ENCODE measurements around the gene IGF2BP1. TPM values are rescaled to one million over a fixed set of nuclear protein-coding genes. Genes with fewer than 3 reads are reported as not detected.
A peak's percentile ranks its signal among the peaks of the same experiment; 100 is the strongest.

IGF2BP1 gene
- total RNA-seq, 1 experiment from 2014 or later, result 434 TPM

DNA sequence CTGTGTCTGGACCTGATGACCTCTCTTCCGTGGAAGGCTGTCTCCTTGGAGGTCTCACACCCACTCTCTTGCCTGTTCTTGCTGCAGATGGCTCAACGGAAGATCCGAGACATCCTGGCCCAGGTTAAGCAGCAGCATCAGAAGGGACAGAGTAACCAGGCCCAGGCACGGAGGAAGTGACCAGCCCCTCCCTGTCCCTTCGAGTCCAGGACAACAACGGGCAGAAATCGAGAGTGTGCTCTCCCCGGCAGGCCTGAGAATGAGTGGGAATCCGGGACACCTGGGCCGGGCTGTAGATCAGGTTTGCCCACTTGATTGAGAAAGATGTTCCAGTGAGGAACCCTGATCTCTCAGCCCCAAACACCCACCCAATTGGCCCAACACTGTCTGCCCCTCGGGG is 52.1 kb downstream of the IGF2BP1 start:
- Histone ChIP-seq H3K9me3 (ENCODE audit: control insufficient read depth, low read depth, low read length) (no peaks in the 10 kb centered on the region), H3K27ac (ENCODE audit: insufficient read length, low read depth, low read length) (no peak overlapping the region), H3K9ac (ENCODE audit: extremely low read depth, insufficient read length, low read length) (no peak overlapping the region), H4K20me1 (ENCODE audit: control insufficient read depth, insufficient read depth, insufficient read length) (no peaks in the 10 kb centered on the region), H3K4me2 (ENCODE audit: insufficient read depth, insufficient read length, low read length) (no peak overlapping the region), H2AFZ (ENCODE audit: low read length) (no peak overlapping the region), H4K5ac (ENCODE audit: insufficient read length, low read depth, low read length) (no peak overlapping the region), H4K8ac (replicated peaks; ENCODE audit: insufficient read length, low read depth, low read length) (no peak overlapping the region), H2AK5ac (ENCODE audit: insufficient read length, low read length) (no peak overlapping the region), H2BK120ac (ENCODE audit: low read depth, low read length, poor library complexity, severe bottlenecking) (no peak overlapping the region), H3K23me2 (ENCODE audit: insufficient read length, low read depth, low read length, poor library complexity, severe bottlenecking) (no peaks in the 10 kb centered on the region), H4K91ac (ENCODE audit: insufficient read length, low read depth, low read length) (no peak overlapping the region), H3K4ac (ENCODE audit: low read depth, low read length) (no peak overlapping the region), H3K18ac (ENCODE audit: insufficient read length, low read depth, low read length) (no peak overlapping the region), H3K79me1 (ENCODE audit: insufficient read depth, low read depth, low read length, poor library complexity, severe bottlenecking) (no peaks in the 10 kb centered on the region), H2BK12ac (ENCODE audit: insufficient read length, low read depth, low read length) (no peak overlapping the region), H2BK20ac (ENCODE audit: low read depth, low read length, poor library complexity, severe bottlenecking) (no peak overlapping the region), H3K23ac (ENCODE audit: insufficient read length, low read depth, low read length) (no peak overlapping the region), H3K56ac (ENCODE audit: insufficient read length, low read depth, low read length) (no peak overlapping the region), H3K4me1 (ENCODE audit: insufficient read depth, low read length) (peaks cover 6% of the 10 kb centered on the region; the same call in 1 of the 2 replicates), H3K79me2 (ENCODE audit: insufficient read depth, low read length) (no peaks in the 10 kb centered on the region), H3K14ac (ENCODE audit: insufficient read depth, low read length) (no peak overlapping the region), H2BK15ac (ENCODE audit: low read depth, low read length) (no peak overlapping the region), H3K27me3 (ENCODE audit: insufficient read depth, low read length) (no peaks in the 10 kb centered on the region), H3T11ph (ENCODE audit: low read length) (no peak overlapping the region), H2BK5ac (ENCODE audit: insufficient read length, low read length) (no peak overlapping the region)
- peaks cover 62 to 96% (median 89%) of the 10 kb centered on the region in 3 experiments for H3K36me3 Mint-ChIP-seq (ENCODE audit: insufficient read depth in 1 of 3, low read depth in 3 of 3)
- TF ChIP-seq, protein P1, sequence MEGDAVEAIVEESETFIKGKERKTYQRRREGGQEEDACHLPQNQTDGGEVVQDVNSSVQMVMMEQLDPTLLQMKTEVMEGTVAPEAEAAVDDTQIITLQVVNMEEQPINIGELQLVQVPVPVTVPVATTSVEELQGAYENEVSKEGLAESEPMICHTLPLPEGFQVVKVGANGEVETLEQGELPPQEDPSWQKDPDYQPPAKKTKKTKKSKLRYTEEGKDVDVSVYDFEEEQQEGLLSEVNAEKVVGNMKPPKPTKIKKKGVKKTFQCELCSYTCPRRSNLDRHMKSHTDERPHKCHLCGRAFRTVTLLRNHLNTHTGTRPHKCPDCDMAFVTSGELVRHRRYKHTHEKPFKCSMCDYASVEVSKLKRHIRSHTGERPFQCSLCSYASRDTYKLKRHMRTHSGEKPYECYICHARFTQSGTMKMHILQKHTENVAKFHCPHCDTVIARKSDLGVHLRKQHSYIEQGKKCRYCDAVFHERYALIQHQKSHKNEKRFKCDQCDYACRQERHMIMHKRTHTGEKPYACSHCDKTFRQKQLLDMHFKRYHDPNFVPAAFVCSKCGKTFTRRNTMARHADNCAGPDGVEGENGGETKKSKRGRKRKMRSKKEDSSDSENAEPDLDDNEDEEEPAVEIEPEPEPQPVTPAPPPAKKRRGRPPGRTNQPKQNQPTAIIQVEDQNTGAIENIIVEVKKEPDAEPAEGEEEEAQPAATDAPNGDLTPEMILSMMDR (conservative IDR thresholded peaks at IDR 0.05), result no peak
- no peak for DNase-seq
- peaks cover 20 to 39% of the 10 kb centered on the region in 2 experiments for H3K4me1 Mint-ChIP-seq
- no peaks in the 10 kb centered on the region for H3K9me3 Mint-ChIP-seq
- peak overlapping the region in 2 of 3 experiments; percentile 73 to 80; a peak in 3 of 7 replicates for H3K27ac Mint-ChIP-seq
- H3K27me3 Mint-ChIP-seq (ENCODE audit: low read depth), result no peaks in the 10 kb centered on the region
- H3K4me3 Mint-ChIP-seq, result no peak overlapping the region
- WGBS (ENCODE audit: extremely low coverage, insufficient read length, low lambda C conversion rate), result no CpG with 5 or more reads among the region's 11 CpGs

Measured in H9 (cell line).